ENCODE data around the gene ADH1A.

DNA sequence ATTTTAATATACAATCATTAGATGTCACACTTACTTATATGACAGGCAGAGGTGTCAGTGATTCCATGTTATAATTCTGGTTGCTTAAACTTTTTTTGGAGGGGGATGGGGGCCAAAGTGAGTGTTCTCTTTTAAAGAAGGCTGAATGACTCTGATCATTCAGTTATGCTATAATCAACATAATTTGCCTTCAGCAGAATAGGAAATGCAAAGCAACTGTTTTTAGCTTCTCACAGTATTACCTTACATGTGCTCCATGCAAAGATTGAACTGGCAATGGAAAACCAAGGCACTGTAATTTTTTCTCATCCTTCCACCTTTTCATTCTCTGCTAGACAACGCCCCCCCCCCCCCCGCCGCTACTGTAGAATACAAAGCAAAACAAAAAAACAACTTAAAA is 48.4 kb upstream of the ADH1A start:
- TF ChIP-seq, protein P1, sequence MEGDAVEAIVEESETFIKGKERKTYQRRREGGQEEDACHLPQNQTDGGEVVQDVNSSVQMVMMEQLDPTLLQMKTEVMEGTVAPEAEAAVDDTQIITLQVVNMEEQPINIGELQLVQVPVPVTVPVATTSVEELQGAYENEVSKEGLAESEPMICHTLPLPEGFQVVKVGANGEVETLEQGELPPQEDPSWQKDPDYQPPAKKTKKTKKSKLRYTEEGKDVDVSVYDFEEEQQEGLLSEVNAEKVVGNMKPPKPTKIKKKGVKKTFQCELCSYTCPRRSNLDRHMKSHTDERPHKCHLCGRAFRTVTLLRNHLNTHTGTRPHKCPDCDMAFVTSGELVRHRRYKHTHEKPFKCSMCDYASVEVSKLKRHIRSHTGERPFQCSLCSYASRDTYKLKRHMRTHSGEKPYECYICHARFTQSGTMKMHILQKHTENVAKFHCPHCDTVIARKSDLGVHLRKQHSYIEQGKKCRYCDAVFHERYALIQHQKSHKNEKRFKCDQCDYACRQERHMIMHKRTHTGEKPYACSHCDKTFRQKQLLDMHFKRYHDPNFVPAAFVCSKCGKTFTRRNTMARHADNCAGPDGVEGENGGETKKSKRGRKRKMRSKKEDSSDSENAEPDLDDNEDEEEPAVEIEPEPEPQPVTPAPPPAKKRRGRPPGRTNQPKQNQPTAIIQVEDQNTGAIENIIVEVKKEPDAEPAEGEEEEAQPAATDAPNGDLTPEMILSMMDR (IDR thresholded peaks at IDR 0.05): no peak
- TF ChIP-seq RAD21 (IDR thresholded peaks at IDR 0.05; ENCODE audit: low read length) (no peak), RCOR1 (IDR thresholded peaks at IDR 0.05; ENCODE audit: low read length) (no peak), POLR2AphosphoS5 (IDR thresholded peaks at IDR 0.05; ENCODE audit: low read depth, low read length) (no peak)
